Neural crest cell (in vitro differentiated cells): Measurements from ENCODE around the gene PAQR7. TPM values are rescaled to one million over a fixed set of nuclear protein-coding genes. Genes with fewer than 3 reads are reported as not detected.

ENCODE experiments used
- DNase-seq: peaks from one replicate; pipeline ENCODE4 v3.0.0; 2021; ENCODE audit warnings: low read depth, mixed read lengths, low spot score
- H3K27ac Mint-ChIP-seq: one replicate; pipeline ENCODE4 v1.8.0; 2021; ENCODE audit warnings: mild to moderate bottlenecking, mixed read lengths; ENCODE audit not compliant: unreplicated experiment
- H3K27me3 Mint-ChIP-seq: 2 replicates; pipeline ENCODE4 v1.8.0; 2021; ENCODE audit warnings: low read depth, mild to moderate bottlenecking, mixed read lengths
- H3K36me3 Mint-ChIP-seq: 2 replicates; pipeline ENCODE4 v1.8.0; 2021; ENCODE audit warnings: low read depth, mild to moderate bottlenecking, mixed read lengths
- H3K4me1 Mint-ChIP-seq: 2 replicates; pipeline ENCODE4 v1.8.0; 2021; ENCODE audit warnings: mixed read lengths
- H3K4me3 Mint-ChIP-seq: one replicate; pipeline ENCODE4 v1.8.0; 2021; ENCODE audit warnings: mild to moderate bottlenecking, mixed read lengths
- H3K9me3 Mint-ChIP-seq: 2 replicates; pipeline ENCODE4 v1.8.0; 2021; ENCODE audit warnings: mixed read lengths
- total RNA-seq: library from RNA; stranded (reverse); gene quantifications from 2 replicates; pipeline ENCODE4 v1.2.1, GENCODE V29; 2021
- TF ChIP-seq, protein P1 (sequence below): fragments of 200-600 bp; sonication (generic); conservative IDR thresholded peaks from 2 replicates; pipeline ENCODE4 v1.5.0; 2021; ENCODE audit warnings: antibody characterized with exemption, mild to moderate bottlenecking

Gene PAQR7
- total RNA-seq, 1 donor from 2014 or later: 12.7 TPM

DNA sequence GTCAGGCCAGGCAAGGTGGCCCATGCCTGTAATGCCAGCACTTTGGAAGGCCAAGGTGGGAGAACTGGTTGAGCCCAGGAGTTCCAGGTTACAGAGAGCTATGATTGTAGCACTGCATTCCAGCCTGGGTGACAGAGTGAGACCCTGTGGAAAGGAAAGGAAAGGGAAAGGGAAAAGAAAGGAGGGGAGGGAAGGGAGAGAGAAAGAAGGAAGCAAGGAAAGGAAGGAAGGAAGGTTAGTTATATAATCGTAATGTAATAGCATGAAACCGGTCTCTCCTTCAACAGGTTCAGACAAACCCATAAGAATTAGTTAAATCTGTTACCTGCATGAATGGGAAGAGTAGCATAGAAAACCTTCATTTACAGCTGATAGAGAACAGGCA lies 1.2 kb upstream of the PAQR7 start:
- no peaks in the 10 kb centered on the region for H3K9me3 Mint-ChIP-seq
- peaks cover 16% of the 10 kb centered on the region for H3K4me1 Mint-ChIP-seq
- TF ChIP-seq, protein P1, sequence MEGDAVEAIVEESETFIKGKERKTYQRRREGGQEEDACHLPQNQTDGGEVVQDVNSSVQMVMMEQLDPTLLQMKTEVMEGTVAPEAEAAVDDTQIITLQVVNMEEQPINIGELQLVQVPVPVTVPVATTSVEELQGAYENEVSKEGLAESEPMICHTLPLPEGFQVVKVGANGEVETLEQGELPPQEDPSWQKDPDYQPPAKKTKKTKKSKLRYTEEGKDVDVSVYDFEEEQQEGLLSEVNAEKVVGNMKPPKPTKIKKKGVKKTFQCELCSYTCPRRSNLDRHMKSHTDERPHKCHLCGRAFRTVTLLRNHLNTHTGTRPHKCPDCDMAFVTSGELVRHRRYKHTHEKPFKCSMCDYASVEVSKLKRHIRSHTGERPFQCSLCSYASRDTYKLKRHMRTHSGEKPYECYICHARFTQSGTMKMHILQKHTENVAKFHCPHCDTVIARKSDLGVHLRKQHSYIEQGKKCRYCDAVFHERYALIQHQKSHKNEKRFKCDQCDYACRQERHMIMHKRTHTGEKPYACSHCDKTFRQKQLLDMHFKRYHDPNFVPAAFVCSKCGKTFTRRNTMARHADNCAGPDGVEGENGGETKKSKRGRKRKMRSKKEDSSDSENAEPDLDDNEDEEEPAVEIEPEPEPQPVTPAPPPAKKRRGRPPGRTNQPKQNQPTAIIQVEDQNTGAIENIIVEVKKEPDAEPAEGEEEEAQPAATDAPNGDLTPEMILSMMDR: no peak
- H3K36me3 Mint-ChIP-seq: no peaks in the 10 kb centered on the region
- peaks cover 3% of the 10 kb centered on the region for H3K27me3 Mint-ChIP-seq
- peak overlapping the region; percentile 82 for H3K4me3 Mint-ChIP-seq
- no peak for DNase-seq
- H3K27ac Mint-ChIP-seq: no peak overlapping the region

DNA sequence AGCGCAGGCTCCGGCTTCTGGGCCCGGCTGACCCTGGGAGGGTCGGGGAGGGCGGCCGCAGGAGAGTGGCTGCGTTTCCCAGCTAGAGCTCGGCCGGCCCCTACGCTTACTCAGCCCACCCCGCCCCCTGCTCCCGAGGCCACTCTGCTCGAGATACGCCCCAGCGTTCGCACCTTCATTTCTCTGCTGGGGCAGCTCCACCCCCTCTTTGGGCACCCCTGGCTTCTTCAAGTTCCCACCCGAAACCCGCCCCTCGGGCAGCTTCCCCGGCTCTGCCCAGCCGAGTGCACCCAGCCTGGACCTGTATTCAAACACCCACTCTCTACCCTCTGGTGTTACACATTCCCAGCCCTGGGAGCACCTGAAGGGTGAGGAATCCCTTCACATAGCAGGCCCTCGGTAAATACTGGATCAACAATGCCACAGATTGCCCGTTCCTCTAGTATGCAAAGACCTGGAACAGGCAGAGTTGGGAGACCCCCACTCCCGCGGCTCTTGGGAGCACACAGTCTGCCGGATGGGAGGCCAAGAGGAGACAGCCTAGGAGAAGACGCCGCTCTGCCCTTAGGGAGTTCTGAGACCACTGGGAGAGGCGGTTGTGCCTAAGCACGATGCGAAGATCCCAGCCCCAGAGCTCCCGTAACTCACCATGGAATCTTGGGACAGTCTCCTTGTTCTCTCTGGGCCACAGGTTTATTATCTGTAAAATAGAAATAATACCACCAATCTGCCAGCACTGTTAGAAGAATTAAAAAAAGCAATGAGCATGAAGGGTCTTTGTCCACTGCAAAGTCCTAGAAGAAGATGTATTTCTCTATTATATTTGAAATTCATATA lies 566 bp upstream of the PAQR7 start:
- Mint-ChIP-seq H3K27me3 (peaks cover 3% of the 10 kb centered on the region), H3K36me3 (no peaks in the 10 kb centered on the region), H3K9me3 (no peaks in the 10 kb centered on the region), H3K27ac (no peak overlapping the region), H3K4me3 (peak overlapping the region; percentile 82), H3K4me1 (peaks cover 16% of the 10 kb centered on the region)
- peak; percentile 58 for DNase-seq
- TF ChIP-seq, protein P1: no peak

GRCh38 chr1:25874635-25875153 lies 814 bp downstream of the PAQR7 start:
- no peak for DNase-seq
- no peaks in the 10 kb centered on the region for H3K36me3 Mint-ChIP-seq
- no peak overlapping the region for H3K27ac Mint-ChIP-seq
- H3K4me3 Mint-ChIP-seq: peak overlapping the region; percentile 90
- H3K4me1 Mint-ChIP-seq: peaks cover 12% of the 10 kb centered on the region
- TF ChIP-seq, protein P1: no peak
- H3K9me3 Mint-ChIP-seq: no peaks in the 10 kb centered on the region
- peaks cover 3% of the 10 kb centered on the region for H3K27me3 Mint-ChIP-seq

DNA sequence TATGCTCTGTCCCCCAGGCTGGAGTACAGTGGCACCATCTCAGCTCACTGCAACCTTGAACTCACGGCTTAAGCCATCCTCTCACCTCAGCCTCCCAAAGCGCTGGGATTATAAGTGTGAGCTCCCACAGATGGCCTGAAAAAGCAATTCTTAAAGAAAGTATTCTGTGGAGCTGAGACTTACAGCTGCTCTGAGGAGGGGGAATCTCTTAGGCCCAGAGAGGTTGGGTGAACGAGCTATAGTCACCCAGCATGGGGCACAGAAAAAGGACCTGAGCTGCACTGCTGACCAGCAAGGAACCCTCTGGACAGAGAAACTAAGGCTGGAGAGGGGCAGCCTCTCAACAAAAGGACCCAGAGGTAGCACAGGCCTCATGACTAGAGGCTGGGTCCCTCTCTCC lies 1.3 kb downstream of the PAQR7 start:
- H3K36me3 Mint-ChIP-seq: no peaks in the 10 kb centered on the region
- no peak overlapping the region for H3K4me3 Mint-ChIP-seq
- no peak overlapping the region for H3K27ac Mint-ChIP-seq
- TF ChIP-seq, protein P1: no peak
- peaks cover 3% of the 10 kb centered on the region for H3K27me3 Mint-ChIP-seq
- H3K4me1 Mint-ChIP-seq: peaks cover 12% of the 10 kb centered on the region
- no peak for DNase-seq
- H3K9me3 Mint-ChIP-seq: no peaks in the 10 kb centered on the region

DNA sequence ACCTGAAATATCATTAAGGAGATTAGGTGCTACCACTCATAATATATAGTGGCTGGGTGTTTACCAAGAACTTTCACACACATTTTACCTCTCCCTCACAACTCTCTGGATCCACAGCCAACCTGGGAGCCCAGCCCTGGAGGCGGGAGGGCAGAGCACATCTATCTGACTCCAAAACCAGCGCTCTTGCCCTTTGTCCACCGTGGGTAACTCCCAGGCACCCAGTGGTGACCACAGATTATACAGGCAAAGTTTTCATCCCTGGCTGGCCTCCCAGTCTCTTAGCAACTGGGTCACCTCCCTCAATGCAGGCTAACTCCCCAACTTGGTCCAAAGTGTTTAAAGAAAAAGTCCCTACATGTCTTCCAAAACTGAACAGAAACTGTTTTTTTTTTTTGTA lies 2.4 kb downstream of the PAQR7 start:
- DNase-seq: no peak
- peaks cover 3% of the 10 kb centered on the region for H3K27me3 Mint-ChIP-seq
- TF ChIP-seq, protein P1: no peak
- peaks cover 12% of the 10 kb centered on the region for H3K4me1 Mint-ChIP-seq
- no peaks in the 10 kb centered on the region for H3K36me3 Mint-ChIP-seq
- H3K4me3 Mint-ChIP-seq: peak overlapping the region; percentile 68
- H3K9me3 Mint-ChIP-seq: no peaks in the 10 kb centered on the region
- H3K27ac Mint-ChIP-seq: no peak overlapping the region
